ENCODE measurements around the gene ING5. TPM values are rescaled to one million over a fixed set of nuclear protein-coding genes. Genes with fewer than 3 reads are reported as not detected.

Gene ING5
- total RNA-seq, 1 donor from 2014 or later: 48.8 TPM

GRCh38 chr2:241720099-241720498 lies 18.3 kb downstream of the ING5 start:
- no peak for DNase-seq (ENCODE audit: extremely low spot score, unreplicated experiment)
- H3K9me3 Mint-ChIP-seq: peaks cover 7% of the 10 kb centered on the region
- no peaks in the 10 kb centered on the region for H3K27me3 Mint-ChIP-seq
- no peak overlapping the region for H3K27ac Mint-ChIP-seq
- H3K4me3 Mint-ChIP-seq: no peak overlapping the region
- H3K4me1 Mint-ChIP-seq (ENCODE audit: unreplicated experiment): no peaks in the 10 kb centered on the region
- peaks cover 40% of the 10 kb centered on the region for H3K36me3 Mint-ChIP-seq
- TF ChIP-seq CTCF (conservative IDR thresholded peaks at IDR 0.05): no peak

- Mint-ChIP-seq H3K9me3 (peaks cover 7% of the 10 kb centered on the region), H3K36me3 (peaks cover 40% of the 10 kb centered on the region), H3K27ac (no peak overlapping the region), H3K27me3 (no peaks in the 10 kb centered on the region), H3K4me3 (no peak overlapping the region), H3K4me1 (ENCODE audit: unreplicated experiment) (no peaks in the 10 kb centered on the region)
- no peak for DNase-seq (ENCODE audit: extremely low spot score, unreplicated experiment)
- TF ChIP-seq CTCF (conservative IDR thresholded peaks at IDR 0.05): no peak
These were observed 18.7 kb downstream of the ING5 start for GRCh38 chr2:241720560-241720959.

- Mint-ChIP-seq H3K9me3 (peaks cover 7% of the 10 kb centered on the region), H3K36me3 (peaks cover 36% of the 10 kb centered on the region), H3K27ac (no peak overlapping the region), H3K4me1 (ENCODE audit: unreplicated experiment) (no peaks in the 10 kb centered on the region), H3K4me3 (no peak overlapping the region), H3K27me3 (no peaks in the 10 kb centered on the region)
- no peak for TF ChIP-seq CTCF (conservative IDR thresholded peaks at IDR 0.05)
- no peak for DNase-seq (ENCODE audit: extremely low spot score, unreplicated experiment)
These were observed 20.0 kb downstream of the ING5 start for GRCh38 chr2:241721852-241722251.

- no peak overlapping the region for H3K27ac Mint-ChIP-seq
- no peak overlapping the region for H3K4me3 Mint-ChIP-seq
- no peaks in the 10 kb centered on the region for H3K4me1 Mint-ChIP-seq (ENCODE audit: unreplicated experiment)
- H3K9me3 Mint-ChIP-seq: peaks cover 7% of the 10 kb centered on the region
- no peak for TF ChIP-seq CTCF (conservative IDR thresholded peaks at IDR 0.05)
- H3K36me3 Mint-ChIP-seq: peaks cover 33% of the 10 kb centered on the region
- H3K27me3 Mint-ChIP-seq: no peaks in the 10 kb centered on the region
- no peak for DNase-seq (ENCODE audit: extremely low spot score, unreplicated experiment)
These were observed 21.1 kb downstream of the ING5 start for GRCh38 chr2:241722896-241723454.

GRCh38 chr2:241724259-241724974 lies 22.6 kb downstream of the ING5 start:
- Mint-ChIP-seq H3K4me3 (no peak overlapping the region), H3K27me3 (no peaks in the 10 kb centered on the region), H3K9me3 (peaks cover 7% of the 10 kb centered on the region), H3K36me3 (peaks cover 31% of the 10 kb centered on the region), H3K4me1 (ENCODE audit: unreplicated experiment) (no peaks in the 10 kb centered on the region), H3K27ac (no peak overlapping the region)
- no peak for TF ChIP-seq CTCF (conservative IDR thresholded peaks at IDR 0.05)
- DNase-seq (ENCODE audit: extremely low spot score, unreplicated experiment): no peak

All from type B pancreatic cell (in vitro differentiated cells).